SK-N-SH treated with all-trans-retinoic acid at 6 μM for 48 hours (cell line): Measurements from ENCODE around the gene DHRS4.

Experiments
- ATAC-seq: fragments of 200-7000 bp; cut with Tn5 transposase; 3 replicates; pipeline ENCODE4 v1.9.1; 2020; ENCODE audit warnings: mild to moderate bottlenecking, moderate library complexity
- ARNTL ChIP-seq: fragments of 450-650 bp; formaldehyde crosslinking; IDR thresholded peaks from 2 replicates; pipeline ENCODE4 v1.5.0; 2020; ENCODE audit warnings: low read depth, mild to moderate bottlenecking, moderate library complexity, borderline replicate concordance
- BACH2 ChIP-seq: fragments of 250-450 bp; sonication (Bioruptor Pico); IDR thresholded peaks from 2 replicates; pipeline ENCODE4 v1.9.0; 2021; ENCODE audit warnings: mild to moderate bottlenecking, borderline replicate concordance
- CSDC2 ChIP-seq: fragments of 250-450 bp; sonication (Bioruptor Pico); IDR thresholded peaks from 2 replicates; pipeline ENCODE4 v1.5.0; 2020; ENCODE audit warnings: mild to moderate bottlenecking, moderate library complexity
- ESRRG ChIP-seq: fragments of 250-450 bp; sonication (Bioruptor Pico); IDR thresholded peaks from 2 replicates; pipeline ENCODE4 v1.6.1; 2021; ENCODE audit warnings: mild to moderate bottlenecking
- GLIS3 ChIP-seq: fragments of 250-450 bp; sonication (Bioruptor Pico); IDR thresholded peaks from 2 replicates; pipeline ENCODE4 v1.5.0; 2020; ENCODE audit warnings: mild to moderate bottlenecking, moderate library complexity
- ISL1 ChIP-seq: fragments of 250-450 bp; sonication (Bioruptor Pico); IDR thresholded peaks from 2 replicates; pipeline ENCODE4 v2.1.2; 2022; ENCODE audit warnings: mild to moderate bottlenecking, moderate library complexity
- OSR1 ChIP-seq: fragments of 250-450 bp; sonication (Bioruptor Pico); IDR thresholded peaks from 2 replicates; pipeline ENCODE4 v1.8.0; 2022; ENCODE audit warnings: moderate library complexity, mild to moderate bottlenecking, inconsistent platforms
- PPARA ChIP-seq: fragments of 250-450 bp; sonication (Bioruptor Pico); IDR thresholded peaks from 2 replicates; pipeline ENCODE4 v1.5.0; 2020; ENCODE audit warnings: mild to moderate bottlenecking, borderline replicate concordance
- RARB ChIP-seq: fragments of 250-450 bp; sonication (Bioruptor Pico); IDR thresholded peaks from 2 replicates; pipeline ENCODE4 v1.8.0; 2021; ENCODE audit warnings: mild to moderate bottlenecking, moderate library complexity
- SNAI2 ChIP-seq: fragments of 250-450 bp; sonication (Bioruptor Pico); IDR thresholded peaks from 2 replicates; pipeline ENCODE4 v1.5.0; 2020; ENCODE audit warnings: mild to moderate bottlenecking, moderate library complexity
- TCF4 ChIP-seq: fragments of 250-450 bp; sonication (Bioruptor Pico); IDR thresholded peaks from 2 replicates; pipeline ENCODE4 v1.8.0; 2021; ENCODE audit warnings: mild to moderate bottlenecking, moderate library complexity, borderline replicate concordance
- TOX ChIP-seq: fragments of 250-450 bp; sonication (Bioruptor Pico); IDR thresholded peaks from 2 replicates; pipeline ENCODE4 v1.8.0; 2021; ENCODE audit warnings: mild to moderate bottlenecking, moderate library complexity, borderline replicate concordance
- ZC3H10 ChIP-seq: fragments of 250-450 bp; sonication (Bioruptor Pico); IDR thresholded peaks from 2 replicates; pipeline ENCODE4 v1.5.1; 2021; ENCODE audit warnings: mild to moderate bottlenecking, moderate library complexity
- ZFP3 ChIP-seq: fragments of 250-450 bp; sonication (Bioruptor Pico); IDR thresholded peaks from 2 replicates; pipeline ENCODE4 v1.5.0; 2020; ENCODE audit warnings: mild to moderate bottlenecking, moderate library complexity
- ZNF565 ChIP-seq: fragments of 450-650 bp; formaldehyde crosslinking; conservative IDR thresholded peaks from 2 replicates; pipeline ENCODE4 v1.5.0; 2020; ENCODE audit warnings: low read depth, mild to moderate bottlenecking, moderate library complexity
- ZNF70 ChIP-seq: fragments of 450-650 bp; formaldehyde crosslinking; IDR thresholded peaks from 2 replicates; pipeline ENCODE4 v1.5.0; 2020; ENCODE audit warnings: mild to moderate bottlenecking, moderate library complexity
- ZNF8 ChIP-seq: fragments of 450-650 bp; formaldehyde crosslinking; IDR thresholded peaks from 2 replicates; pipeline ENCODE4 v1.5.0; 2020; ENCODE audit warnings: mild to moderate bottlenecking, moderate library complexity
- TF ChIP-seq, protein P1 (sequence below): fragments of 250-450 bp; sonication (Bioruptor Pico); IDR thresholded peaks from 2 replicates; pipeline ENCODE4 v1.8.0; 2020; ENCODE audit warnings: mild to moderate bottlenecking, moderate library complexity, borderline replicate concordance
- TF ChIP-seq, protein P2 (sequence below): fragments of 250-450 bp; sonication (Bioruptor Pico); IDR thresholded peaks from 2 replicates; pipeline ENCODE4 v1.5.1; 2021; ENCODE audit warnings: mild to moderate bottlenecking, moderate library complexity
- TF ChIP-seq, protein P3 (sequence below): fragments of 250-450 bp; sonication (Bioruptor Pico); IDR thresholded peaks from 2 replicates; pipeline ENCODE4 v1.5.0; 2020; ENCODE audit warnings: mild to moderate bottlenecking, moderate library complexity
- TF ChIP-seq, protein P4 (sequence below): fragments of 250-450 bp; sonication (Bioruptor Pico); IDR thresholded peaks from 2 replicates; pipeline ENCODE4 v1.5.1; 2020; ENCODE audit warnings: low read depth, mild to moderate bottlenecking, moderate library complexity
- TF ChIP-seq, protein P5 (sequence below): fragments of 250-450 bp; sonication (Bioruptor Pico); IDR thresholded peaks from 2 replicates; pipeline ENCODE4 v1.8.0; 2021; ENCODE audit warnings: low read depth, mild to moderate bottlenecking, moderate library complexity, borderline replicate concordance

DHRS4 gene

DNA sequence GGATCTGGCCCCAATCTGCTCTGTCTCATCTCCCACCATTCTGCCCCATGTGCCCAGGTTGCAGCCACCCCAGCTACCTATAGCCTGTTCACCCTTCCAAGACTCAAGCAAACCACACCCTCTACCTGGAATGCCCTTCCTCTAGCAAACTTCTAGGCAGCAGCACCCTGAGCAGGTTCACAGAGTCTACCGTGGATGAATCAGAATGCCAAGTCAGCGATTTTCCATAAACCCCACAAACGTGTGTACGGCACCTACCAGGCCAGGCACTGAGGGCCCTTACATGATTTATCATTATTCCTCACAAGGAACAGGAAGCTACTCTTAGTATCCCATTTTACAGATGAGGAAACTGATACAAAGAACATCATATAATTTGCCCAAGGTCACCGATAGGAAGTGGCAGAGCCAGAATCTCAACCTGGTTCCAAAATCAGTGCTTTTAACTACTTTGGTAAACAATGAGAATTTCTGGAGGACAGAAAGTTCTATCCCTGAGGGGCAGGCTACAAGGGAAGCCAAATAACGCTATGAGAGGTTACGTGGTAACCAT lies 28.0 kb upstream of the DHRS4 start:
- TF ChIP-seq ZFP3 (CRISPR knock-in tag) (no peak), CSDC2 (no peak), ARNTL (CRISPR knock-in tag) (no peak), RARB (no peak), PPARA (CRISPR knock-in tag) (no peak), ZNF8 (CRISPR knock-in tag) (no peak), ZNF70 (CRISPR knock-in tag) (no peak), TCF4 (CRISPR knock-in tag) (no peak), ESRRG (CRISPR knock-in tag) (no peak), GLIS3 (CRISPR knock-in tag) (no peak), ISL1 (no peak)
- TF ChIP-seq, protein P1, sequence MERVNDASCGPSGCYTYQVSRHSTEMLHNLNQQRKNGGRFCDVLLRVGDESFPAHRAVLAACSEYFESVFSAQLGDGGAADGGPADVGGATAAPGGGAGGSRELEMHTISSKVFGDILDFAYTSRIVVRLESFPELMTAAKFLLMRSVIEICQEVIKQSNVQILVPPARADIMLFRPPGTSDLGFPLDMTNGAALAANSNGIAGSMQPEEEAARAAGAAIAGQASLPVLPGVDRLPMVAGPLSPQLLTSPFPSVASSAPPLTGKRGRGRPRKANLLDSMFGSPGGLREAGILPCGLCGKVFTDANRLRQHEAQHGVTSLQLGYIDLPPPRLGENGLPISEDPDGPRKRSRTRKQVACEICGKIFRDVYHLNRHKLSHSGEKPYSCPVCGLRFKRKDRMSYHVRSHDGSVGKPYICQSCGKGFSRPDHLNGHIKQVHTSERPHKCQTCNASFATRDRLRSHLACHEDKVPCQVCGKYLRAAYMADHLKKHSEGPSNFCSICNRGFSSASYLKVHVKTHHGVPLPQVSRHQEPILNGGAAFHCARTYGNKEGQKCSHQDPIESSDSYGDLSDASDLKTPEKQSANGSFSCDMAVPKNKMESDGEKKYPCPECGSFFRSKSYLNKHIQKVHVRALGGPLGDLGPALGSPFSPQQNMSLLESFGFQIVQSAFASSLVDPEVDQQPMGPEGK (CRISPR knock-in tag): no peak
- TF ChIP-seq, protein P2, sequence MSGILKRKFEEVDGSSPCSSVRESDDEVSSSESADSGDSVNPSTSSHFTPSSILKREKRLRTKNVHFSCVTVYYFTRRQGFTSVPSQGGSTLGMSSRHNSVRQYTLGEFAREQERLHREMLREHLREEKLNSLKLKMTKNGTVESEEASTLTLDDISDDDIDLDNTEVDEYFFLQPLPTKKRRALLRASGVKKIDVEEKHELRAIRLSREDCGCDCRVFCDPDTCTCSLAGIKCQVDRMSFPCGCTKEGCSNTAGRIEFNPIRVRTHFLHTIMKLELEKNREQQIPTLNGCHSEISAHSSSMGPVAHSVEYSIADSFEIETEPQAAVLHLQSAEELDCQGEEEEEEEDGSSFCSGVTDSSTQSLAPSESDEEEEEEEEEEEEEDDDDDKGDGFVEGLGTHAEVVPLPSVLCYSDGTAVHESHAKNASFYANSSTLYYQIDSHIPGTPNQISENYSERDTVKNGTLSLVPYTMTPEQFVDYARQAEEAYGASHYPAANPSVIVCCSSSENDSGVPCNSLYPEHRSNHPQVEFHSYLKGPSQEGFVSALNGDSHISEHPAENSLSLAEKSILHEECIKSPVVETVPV (CRISPR knock-in tag): no peak
- ATAC-seq: no peak

DNA sequence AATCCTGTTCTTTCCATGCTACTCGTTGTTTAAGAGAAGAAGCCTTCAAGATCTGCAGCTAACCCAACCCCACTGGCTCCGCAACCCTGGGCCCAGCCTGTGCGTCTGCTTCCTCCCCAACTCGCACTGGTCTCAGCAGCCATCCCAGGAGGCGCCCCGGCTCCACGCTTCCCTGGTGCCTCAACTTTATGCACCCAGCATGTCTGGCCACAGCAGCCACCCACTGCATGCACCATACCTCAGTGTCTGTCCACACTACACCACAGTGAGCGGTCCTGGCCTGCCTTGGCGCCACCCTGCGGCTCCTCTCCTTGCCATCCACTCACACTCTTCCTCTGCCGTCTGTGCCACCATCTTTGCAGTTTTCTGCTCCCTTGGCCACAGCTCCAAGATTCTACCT lies 27.0 kb upstream of the DHRS4 start:
- TF ChIP-seq PPARA (CRISPR knock-in tag) (no peak), CSDC2 (no peak), RARB (no peak), ESRRG (CRISPR knock-in tag) (no peak), ISL1 (no peak), ZC3H10 (CRISPR knock-in tag) (no peak), ZFP3 (CRISPR knock-in tag) (no peak), ARNTL (CRISPR knock-in tag) (no peak)
- TF ChIP-seq, protein P1 (CRISPR knock-in tag): no peak
- TF ChIP-seq, all 23 proteins: peak for 0
- ATAC-seq: no peak

DNA sequence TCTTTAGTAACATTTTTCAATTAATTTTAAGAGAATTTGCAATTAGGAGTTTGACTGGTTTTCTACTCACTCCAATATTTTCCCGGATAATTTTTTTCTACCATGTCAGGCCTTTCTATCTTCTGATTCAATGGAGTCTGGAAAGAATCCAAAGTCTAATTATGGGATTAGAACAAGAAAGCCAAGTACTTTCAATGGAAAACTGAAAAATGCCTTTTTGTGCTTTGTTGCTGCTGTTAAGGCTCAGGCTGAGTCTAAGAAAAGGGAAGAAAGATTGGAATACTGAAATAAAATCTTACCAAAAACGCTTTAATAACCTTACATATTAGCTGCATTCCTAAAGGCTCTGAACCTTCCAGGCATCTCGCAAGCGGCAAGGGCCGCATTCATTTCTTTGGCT lies 24.4 kb upstream of the DHRS4 start:
- TF ChIP-seq PPARA (CRISPR knock-in tag) (no peak), RARB (no peak), SNAI2 (CRISPR knock-in tag) (no peak), ZC3H10 (CRISPR knock-in tag) (no peak)

DNA sequence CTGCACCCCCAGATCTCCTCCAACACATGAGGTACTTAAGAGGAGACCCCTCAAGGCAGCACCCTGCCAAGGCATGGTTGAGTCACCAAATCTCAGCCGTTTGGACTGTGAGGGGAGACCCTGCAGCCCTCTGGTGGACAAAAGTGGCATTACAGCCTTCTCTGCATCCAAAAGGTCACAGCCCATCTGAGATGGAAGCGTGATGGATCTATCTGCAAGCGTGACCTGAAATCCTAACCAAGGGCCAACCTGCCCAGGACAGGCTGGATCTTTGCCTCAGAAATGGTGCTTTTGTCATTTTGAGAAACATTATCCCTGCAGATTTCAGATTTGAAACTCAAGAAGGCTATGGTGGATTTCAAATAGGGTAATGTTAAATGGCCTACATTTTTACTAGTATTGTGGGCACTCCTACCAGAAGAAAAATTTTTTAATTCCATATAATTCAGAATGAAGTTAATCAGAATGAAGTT lies 23.7 kb upstream of the DHRS4 start:
- ATAC-seq: peak; percentile 94
- no peak for TF ChIP-seq BACH2 (CRISPR knock-in tag)
- TF ChIP-seq ZNF8 (CRISPR knock-in tag): no peak
- no peak for TF ChIP-seq OSR1 (CRISPR knock-in tag)
- TF ChIP-seq, protein P2 (CRISPR knock-in tag): no peak
- TF ChIP-seq SNAI2 (CRISPR knock-in tag): no peak
- no peak for TF ChIP-seq ARNTL (CRISPR knock-in tag)
- no peak for TF ChIP-seq GLIS3 (CRISPR knock-in tag)
- TF ChIP-seq ESRRG (CRISPR knock-in tag): no peak
- TF ChIP-seq TCF4 (CRISPR knock-in tag): no peak
- no peak for TF ChIP-seq ISL1
- TF ChIP-seq, protein P3, sequence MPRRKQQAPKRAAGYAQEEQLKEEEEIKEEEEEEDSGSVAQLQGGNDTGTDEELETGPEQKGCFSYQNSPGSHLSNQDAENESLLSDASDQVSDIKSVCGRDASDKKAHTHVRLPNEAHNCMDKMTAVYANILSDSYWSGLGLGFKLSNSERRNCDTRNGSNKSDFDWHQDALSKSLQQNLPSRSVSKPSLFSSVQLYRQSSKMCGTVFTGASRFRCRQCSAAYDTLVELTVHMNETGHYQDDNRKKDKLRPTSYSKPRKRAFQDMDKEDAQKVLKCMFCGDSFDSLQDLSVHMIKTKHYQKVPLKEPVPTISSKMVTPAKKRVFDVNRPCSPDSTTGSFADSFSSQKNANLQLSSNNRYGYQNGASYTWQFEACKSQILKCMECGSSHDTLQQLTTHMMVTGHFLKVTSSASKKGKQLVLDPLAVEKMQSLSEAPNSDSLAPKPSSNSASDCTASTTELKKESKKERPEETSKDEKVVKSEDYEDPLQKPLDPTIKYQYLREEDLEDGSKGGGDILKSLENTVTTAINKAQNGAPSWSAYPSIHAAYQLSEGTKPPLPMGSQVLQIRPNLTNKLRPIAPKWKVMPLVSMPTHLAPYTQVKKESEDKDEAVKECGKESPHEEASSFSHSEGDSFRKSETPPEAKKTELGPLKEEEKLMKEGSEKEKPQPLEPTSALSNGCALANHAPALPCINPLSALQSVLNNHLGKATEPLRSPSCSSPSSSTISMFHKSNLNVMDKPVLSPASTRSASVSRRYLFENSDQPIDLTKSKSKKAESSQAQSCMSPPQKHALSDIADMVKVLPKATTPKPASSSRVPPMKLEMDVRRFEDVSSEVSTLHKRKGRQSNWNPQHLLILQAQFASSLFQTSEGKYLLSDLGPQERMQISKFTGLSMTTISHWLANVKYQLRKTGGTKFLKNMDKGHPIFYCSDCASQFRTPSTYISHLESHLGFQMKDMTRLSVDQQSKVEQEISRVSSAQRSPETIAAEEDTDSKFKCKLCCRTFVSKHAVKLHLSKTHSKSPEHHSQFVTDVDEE: no peak
- no peak for TF ChIP-seq ZNF565
- TF ChIP-seq, protein P4, sequence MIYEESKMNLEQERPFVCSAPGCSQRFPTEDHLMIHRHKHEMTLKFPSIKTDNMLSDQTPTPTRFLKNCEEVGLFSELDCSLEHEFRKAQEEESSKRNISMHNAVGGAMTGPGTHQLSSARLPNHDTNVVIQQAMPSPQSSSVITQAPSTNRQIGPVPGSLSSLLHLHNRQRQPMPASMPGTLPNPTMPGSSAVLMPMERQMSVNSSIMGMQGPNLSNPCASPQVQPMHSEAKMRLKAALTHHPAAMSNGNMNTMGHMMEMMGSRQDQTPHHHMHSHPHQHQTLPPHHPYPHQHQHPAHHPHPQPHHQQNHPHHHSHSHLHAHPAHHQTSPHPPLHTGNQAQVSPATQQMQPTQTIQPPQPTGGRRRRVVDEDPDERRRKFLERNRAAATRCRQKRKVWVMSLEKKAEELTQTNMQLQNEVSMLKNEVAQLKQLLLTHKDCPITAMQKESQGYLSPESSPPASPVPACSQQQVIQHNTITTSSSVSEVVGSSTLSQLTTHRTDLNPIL (CRISPR knock-in tag): no peak
- TF ChIP-seq ZFP3 (CRISPR knock-in tag): no peak
- no peak for TF ChIP-seq RARB
- TF ChIP-seq, protein P5, sequence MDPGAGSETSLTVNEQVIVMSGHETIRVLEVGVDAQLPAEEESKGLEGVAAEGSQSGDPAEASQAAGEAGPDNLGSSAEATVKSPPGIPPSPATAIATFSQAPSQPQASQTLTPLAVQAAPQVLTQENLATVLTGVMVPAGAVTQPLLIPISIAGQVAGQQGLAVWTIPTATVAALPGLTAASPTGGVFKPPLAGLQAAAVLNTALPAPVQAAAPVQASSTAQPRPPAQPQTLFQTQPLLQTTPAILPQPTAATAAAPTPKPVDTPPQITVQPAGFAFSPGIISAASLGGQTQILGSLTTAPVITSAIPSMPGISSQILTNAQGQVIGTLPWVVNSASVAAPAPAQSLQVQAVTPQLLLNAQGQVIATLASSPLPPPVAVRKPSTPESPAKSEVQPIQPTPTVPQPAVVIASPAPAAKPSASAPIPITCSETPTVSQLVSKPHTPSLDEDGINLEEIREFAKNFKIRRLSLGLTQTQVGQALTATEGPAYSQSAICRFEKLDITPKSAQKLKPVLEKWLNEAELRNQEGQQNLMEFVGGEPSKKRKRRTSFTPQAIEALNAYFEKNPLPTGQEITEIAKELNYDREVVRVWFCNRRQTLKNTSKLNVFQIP (CRISPR knock-in tag): no peak
- TF ChIP-seq ZNF70 (CRISPR knock-in tag): no peak
- TF ChIP-seq TOX (CRISPR knock-in tag): no peak

More for the DNA sequence above, 24.4 kb upstream of the DHRS4 start:
- no peak for ATAC-seq
